HG03460 (cell line): Measurements from ENCODE around the gene ELP6.

Experiments used
- ATAC-seq: cut with Tn5 transposase; IDR thresholded peaks from one replicate; pipeline ENCODE4 v1.9.1; 2021; ENCODE audit not compliant: unreplicated experiment

ELP6 gene

DNA sequence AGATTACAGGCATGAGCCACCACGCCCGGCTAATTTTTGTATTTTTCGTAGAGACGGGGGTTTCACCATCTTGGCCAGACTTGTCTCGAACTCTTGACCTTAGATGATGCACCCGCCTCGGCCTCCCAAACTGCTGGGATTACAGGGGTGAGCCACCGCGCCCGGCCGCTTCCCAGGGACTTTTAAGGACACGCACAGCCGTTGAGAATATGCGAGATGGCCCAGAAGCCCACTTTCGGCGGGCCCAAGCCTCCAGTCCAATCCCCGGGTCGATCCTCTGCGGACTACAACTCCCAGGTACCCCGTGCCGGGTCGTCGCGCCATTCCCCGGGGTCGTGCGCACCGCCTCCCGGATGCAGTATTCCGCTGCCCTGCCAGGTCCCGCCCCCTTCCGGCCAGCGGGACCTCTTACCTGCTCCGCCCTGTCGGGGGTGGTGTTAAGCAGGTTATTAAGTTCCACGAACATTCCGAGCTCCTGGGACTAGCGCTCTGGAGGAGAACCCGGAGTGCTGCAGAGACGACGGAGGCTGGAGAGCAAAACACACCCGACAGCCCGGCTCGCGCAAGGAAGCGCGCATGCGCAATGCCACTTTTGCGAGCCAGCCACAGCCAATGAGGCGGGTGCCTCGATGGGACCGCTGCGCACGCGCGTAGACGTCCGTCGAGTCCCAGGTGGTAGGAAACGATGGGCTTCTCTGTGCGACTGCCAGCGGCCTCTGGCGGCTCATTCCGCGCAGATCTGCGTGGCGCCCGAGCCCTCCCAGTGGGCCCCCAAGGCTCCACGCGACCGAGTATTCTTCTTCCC is at the start of gene ELP6:
Gene ELP6 (minus strand): TSS at position 588 of the 805 bp plus-strand sequence. CDS start 122 bp downstream, at position 466.
- peak; percentile 96 for ATAC-seq

DNA sequence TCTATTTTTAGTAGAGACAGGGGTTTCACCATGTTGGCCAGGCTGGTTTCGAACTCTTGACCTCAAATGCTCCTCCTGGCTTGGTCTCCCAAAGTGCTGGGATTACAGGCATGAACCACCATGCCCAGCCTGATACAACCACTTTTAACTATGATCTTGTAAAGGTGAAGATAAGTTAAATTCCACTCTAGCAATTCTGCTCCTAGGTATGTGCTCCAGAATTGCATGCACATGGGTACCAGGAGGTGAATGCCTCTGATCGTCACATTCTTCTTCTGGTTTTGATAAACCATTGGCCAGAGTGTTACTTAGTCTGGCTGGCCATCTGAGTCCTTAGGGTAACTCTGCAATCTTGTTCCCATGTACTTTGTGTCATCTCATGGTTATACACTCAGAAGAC is 42.8 kb upstream of the ELP6 start:
- ATAC-seq = no peak

DNA sequence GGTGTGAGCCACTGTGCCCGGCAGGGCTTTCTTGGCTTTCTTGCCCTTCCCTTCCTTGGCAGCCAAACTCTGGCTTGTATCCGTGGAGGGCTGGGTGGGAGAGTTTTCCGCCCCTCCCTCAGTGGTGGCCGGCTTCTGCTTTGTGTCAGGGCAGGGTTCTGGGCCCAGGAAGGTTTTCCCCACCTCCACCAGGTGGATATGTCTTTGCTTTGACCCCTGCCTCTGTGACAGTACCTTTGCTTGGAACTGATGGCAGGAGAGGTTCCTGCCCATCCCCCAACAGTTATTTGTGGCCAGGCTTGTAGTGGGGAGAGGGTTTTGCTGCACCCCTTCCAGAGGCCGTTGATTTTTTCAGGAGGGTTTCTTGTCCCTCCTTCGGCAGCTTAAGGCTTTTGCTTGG is 40.8 kb upstream of the ELP6 start:
- no peak for ATAC-seq

GRCh38 chr3:47553407-47553806 is 39.9 kb upstream of the ELP6 start:
- ATAC-seq = no peak

DNA sequence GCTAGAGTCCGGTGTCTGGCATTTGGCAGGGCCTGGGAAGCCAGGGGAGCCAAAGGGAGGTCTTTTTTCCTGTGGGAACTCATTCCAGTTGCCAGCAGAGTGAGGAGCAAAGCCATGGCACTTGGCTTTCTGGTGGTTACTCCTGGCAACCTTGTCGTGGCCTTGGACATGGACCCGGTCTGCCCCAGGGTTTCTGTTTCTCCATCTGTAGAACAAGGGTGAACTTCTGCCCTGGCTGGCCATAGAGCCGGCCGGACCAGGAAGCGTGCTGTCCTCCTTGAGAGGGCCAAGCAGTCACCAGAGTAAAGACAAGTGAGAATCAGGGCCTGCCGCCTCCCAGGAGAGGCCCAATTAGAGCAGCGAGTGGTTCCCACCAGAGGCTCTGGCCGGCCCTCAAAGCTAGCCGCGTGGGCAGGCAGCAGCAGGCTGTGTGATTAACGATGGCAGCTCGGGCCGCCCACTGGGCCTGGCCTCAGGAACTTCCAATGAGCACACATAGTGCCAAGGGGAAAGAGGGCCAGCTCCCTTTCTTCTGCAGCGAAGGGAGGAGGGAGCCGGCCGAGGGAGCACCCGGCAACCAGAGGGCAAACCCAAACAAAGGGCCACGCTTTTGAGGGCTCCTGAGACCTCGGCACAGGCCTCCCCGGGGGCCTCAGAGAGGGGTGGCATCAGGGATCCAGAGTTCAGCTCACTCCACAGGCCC is 29.1 kb upstream of the ELP6 start:
- ATAC-seq = no peak

DNA sequence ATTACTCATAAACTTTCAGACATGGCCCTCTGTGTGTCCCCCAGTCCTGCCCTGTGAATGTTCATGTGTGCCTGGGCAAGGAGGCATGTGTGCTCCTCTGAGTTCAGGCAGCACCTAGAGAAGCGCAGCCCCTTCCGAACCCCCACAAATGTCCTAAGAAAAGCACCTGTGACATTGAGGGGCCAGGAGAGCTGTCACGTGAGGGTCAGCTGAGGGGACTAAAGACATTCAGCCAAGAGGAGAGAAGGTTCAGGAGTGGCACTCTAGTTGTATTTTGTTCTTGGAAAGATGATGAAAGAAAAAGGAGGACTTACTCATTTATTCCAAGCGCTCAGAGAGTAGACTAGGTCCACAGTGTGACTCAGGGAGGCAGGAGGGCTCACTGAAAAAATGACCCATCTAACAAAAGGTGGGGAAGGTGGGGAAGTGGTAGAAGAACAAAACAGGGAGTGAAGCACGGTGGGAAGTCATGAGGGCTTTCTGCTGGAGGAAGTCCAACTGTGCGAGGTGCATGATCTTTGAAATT is 28.1 kb upstream of the ELP6 start:
- no peak for ATAC-seq

DNA sequence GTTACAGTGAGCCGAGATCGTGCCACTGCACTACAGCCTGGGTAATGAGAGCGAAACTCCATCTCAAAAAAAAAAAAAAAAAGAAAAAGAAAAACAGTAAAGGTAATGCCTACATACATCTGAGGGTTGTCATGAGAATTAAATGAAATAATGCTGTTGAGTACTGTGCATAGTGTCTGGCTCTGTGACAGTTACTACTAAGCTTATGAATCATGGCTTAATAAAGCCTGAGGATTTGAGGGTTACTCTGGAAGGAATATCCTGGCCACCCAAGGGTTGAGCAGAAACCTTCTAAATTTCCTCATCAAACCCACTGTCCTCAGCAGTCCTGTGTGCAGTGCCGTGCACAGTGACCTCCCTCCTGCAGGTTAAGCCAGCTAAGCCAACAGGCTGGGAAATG is 26.8 kb upstream of the ELP6 start:
- ATAC-seq = no peak

GRCh38 chr3:47536967-47537366 is 23.5 kb upstream of the ELP6 start:
- no peak for ATAC-seq

DNA sequence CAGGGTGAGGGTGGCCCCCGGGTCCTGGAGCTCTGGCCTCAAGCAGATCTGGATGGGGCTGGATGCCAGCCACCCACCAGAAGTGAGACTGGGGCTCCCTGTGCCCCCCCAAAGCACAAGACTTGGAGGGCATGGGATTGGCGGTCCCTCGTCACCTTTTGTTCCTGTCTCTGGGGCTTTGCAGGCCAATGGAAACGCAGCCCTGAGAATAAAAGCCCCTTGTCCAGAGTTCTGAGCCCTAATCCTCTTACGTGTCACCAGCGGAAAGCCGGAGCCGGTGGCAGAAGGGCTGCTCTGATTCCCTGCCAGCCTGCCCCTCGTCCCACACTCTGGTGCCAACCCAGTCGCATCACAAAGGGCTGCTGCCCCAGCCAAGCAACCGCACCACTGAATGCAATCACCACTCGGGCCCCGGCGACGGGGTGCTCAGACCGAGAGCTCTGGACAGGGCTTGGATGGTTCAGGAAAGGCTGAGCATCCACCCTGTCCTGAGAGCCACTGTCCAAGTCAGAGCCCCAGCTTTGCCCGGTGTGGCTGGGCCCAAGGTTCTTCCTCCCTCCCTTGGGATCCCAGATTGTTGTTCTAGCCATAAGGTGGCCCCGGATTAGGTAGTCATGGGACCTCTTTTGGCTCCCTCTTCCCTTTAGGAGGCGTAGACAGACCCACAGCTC is 22.8 kb upstream of the ELP6 start:
- no peak for ATAC-seq

DNA sequence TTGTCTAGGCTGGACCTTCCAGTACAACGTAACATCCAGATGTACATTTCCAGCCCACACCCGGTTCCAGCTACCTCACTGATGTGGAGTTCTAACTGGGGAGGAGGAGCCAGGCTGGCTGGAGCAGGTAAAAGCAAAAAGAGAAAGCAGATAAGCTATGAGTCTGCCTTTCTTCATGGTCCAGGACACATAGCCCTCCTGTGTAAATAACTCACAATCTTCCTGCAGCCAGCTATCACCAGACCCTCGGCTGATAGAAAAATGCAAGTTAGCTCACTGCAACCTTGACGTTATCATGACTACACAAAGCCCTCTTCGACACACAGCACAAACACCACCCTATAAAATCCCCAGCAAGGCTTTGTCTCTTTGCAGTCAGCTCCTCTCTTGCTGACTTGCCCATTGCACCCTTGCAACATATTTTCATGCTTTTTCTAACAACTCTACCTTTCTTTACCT is 20.5 kb upstream of the ELP6 start:
- no peak for ATAC-seq

GRCh38 chr3:47533481-47533880 is 20.0 kb upstream of the ELP6 start:
- no peak for ATAC-seq

GRCh38 chr3:47527952-47528725 is 14.6 kb upstream of the ELP6 start:
- ATAC-seq = no peak

DNA sequence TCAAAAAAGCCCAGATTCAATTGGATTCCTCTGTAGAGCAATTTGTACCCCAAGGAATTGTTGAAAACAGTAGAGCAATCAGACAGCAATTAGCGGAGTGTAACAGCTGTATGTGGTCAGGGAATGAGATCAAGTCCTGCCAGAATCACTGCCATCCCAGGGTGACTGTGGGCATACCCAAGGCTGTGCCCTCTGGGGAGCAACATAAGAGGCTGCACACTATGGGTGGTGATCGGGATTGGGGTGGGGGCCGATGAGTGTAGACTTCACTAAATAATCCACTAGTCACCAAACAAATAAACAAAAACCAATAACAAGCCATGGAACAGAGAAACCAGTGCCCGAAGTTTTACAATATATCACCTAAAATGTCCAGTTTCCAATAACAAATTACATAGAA is 12.1 kb upstream of the ELP6 start:
- no peak for ATAC-seq

DNA sequence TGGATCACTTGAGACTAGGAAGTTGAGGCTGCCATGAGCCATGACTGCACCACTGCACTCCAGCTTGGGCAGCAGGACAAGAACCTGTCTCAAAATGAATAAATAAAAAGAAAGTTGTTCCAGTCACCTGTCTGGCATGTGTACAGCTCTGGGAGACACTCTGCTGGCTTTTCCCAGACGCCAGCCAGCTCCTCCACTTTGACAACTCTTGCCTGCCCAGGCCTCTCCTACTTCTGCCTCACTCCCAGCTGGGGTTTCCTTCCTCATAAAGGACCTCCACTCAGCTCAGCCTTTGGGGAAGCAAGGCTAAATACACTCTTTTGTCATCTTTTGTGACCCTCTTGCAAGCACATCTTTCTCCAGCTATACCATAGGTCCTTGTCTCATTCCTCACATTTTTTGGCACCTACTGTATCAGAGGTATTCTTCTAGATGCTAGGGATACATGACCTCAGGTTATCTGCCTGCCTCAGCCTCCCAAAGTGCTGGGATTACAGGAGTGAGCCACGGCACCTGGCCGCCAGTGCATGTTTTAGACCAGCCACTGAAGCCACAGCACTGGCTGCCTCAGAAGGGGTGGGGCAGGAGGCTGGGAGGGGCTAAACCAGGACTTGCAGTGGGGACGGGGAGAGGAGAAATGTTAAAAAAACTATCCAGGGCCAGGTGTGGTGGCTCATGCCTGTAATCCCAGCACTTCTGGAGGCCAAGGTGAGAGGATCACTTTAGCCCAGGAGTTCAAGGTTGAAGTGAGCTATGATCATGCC is 10.0 kb upstream of the ELP6 start:
- ATAC-seq = no peak

DNA sequence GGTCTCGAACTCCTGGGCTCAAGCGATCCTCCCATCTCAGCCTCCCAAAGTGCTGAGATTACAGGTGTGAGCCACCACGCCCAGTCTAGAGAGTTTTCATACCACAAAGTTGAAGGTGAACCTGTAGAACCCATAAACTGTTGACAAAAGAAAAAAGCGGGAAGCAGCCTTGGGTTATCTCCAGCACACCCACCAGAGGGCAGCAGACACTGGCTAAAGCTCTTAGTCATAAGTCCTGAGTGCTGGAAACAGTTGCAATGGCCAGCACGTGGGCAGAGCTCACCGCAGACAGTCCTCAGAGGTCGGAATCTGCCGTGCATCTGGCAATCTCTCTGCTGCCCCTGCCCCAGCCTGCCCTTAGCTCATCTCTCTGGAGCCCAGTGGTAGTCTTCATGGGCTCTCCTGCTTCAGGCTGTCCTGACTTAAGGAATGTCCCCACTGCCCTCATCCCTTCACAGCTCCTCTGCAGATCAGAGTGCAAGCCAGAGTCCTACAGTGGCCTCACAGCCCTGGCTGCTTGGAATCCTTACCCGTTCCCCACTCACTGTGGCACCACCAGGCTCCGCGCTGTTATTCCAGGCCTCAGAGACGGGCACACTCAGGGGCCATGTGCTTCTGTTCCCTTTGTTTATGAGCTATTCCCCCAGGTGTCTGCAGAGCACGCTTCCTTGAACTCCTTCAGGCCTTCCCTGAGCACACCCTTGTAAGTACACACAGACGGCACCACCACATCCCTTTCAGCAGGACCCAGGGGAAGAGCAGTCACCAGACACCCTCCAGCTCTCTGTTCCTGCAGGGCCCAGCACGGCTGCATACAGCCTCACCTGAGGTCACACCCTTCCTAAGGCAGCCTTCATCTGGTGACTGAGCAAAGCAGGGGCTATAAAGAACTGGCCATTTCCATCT is 8.8 kb upstream of the ELP6 start:
- peak; percentile 74 for ATAC-seq

DNA sequence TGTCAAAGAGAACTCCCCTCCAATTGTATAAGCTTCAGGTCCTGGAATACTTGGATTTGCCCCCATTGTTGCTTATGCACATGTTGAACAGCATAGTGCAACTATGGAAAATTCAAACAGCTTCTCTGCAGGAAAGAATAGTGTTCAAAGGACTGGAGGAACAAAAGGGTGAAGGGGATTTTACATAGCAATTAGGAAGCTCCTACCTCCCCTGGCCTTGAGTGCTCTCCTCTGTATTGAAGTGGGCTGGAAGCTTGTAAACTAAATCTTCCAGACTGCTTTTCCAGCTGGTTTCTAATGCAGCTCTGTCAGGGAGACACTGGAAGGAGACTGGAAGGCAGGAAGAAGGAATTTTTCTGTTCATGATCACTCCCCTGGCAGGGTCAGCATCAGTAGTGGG is 7.2 kb upstream of the ELP6 start:
- no peak for ATAC-seq

GRCh38 chr3:47517937-47518336 is 4.4 kb upstream of the ELP6 start:
- no peak for ATAC-seq

GRCh38 chr3:47515864-47516319 is 2.4 kb upstream of the ELP6 start:
- no peak for ATAC-seq

GRCh38 chr3:47515100-47515499 is 1.6 kb upstream of the ELP6 start:
- no peak for ATAC-seq
